ENCODE data around the gene ANAPC5. TPM values are rescaled to one million over a fixed set of nuclear protein-coding genes. Genes with fewer than 3 reads are reported as not detected.

Gene ANAPC5
- total RNA-seq, 1 donor from 2014 or later, result 115 TPM

- no peak for FAIRE-seq
- no peak for DNase-seq (ENCODE audit: low read depth)
- Histone ChIP-seq H3K4me3 (ENCODE audit: low read depth, low read length) (no peak overlapping the region), H3K36me3 (ENCODE audit: control insufficient read depth, insufficient read depth, low read length) (peaks cover 4% of the 10 kb centered on the region), H3K27me3 (ENCODE audit: control insufficient read depth, insufficient read depth, low read length) (no peaks in the 10 kb centered on the region)
- no peak for TF ChIP-seq CTCF (IDR thresholded peaks at IDR 0.05; ENCODE audit: insufficient read depth, low read length, severe bottlenecking)
These were observed 14.8 kb downstream of the ANAPC5 start for GRCh38 chr12:121337416-121337815.

GRCh38 chr12:121334513-121335343 is 17.5 kb downstream of the ANAPC5 start:
- FAIRE-seq, result no peak
- H3K36me3 ChIP-seq (ENCODE audit: control insufficient read depth, insufficient read depth, low read length), result peaks cover 15% of the 10 kb centered on the region

GRCh38 chr12:121333747-121334146 is 18.5 kb downstream of the ANAPC5 start:
- H3K36me3 ChIP-seq (ENCODE audit: control insufficient read depth, insufficient read depth, low read length), result peaks cover 16% of the 10 kb centered on the region
- no peak for TF ChIP-seq CTCF (IDR thresholded peaks at IDR 0.05; ENCODE audit: insufficient read depth, low read length, severe bottlenecking)
- peak; percentile 78 for DNase-seq (ENCODE audit: low read depth)
- no peak overlapping the region for H3K4me3 ChIP-seq (ENCODE audit: low read depth, low read length)
- no peak for FAIRE-seq
- H3K27me3 ChIP-seq (ENCODE audit: control insufficient read depth, insufficient read depth, low read length), result no peaks in the 10 kb centered on the region

More at GRCh38 chr12:121334513-121335343, 17.5 kb downstream of the ANAPC5 start:
- TF ChIP-seq CTCF (IDR thresholded peaks at IDR 0.05; ENCODE audit: insufficient read depth, low read length, severe bottlenecking), result peak; percentile 77
- Histone ChIP-seq H3K27me3 (ENCODE audit: control insufficient read depth, insufficient read depth, low read length) (no peaks in the 10 kb centered on the region), H3K4me3 (ENCODE audit: low read depth, low read length) (no peak overlapping the region)
- peak; percentile 76 for DNase-seq (ENCODE audit: low read depth)

- no peak for TF ChIP-seq CTCF (IDR thresholded peaks at IDR 0.05; ENCODE audit: insufficient read depth, low read length, severe bottlenecking)
- DNase-seq (ENCODE audit: low read depth), result peak; percentile 20
- FAIRE-seq, result no peak
- H3K27me3 ChIP-seq (ENCODE audit: control insufficient read depth, insufficient read depth, low read length), result no peaks in the 10 kb centered on the region
- no peak overlapping the region for H3K4me3 ChIP-seq (ENCODE audit: low read depth, low read length)
- peaks cover 27% of the 10 kb centered on the region for H3K36me3 ChIP-seq (ENCODE audit: control insufficient read depth, insufficient read depth, low read length)
These were observed 21.0 kb downstream of the ANAPC5 start for GRCh38 chr12:121331248-121331647.

- FAIRE-seq, result no peak
- H3K4me3 ChIP-seq (ENCODE audit: low read depth, low read length), result no peak overlapping the region
- H3K36me3 ChIP-seq (ENCODE audit: control insufficient read depth, insufficient read depth, low read length), result peaks cover 29% of the 10 kb centered on the region
- no peaks in the 10 kb centered on the region for H3K27me3 ChIP-seq (ENCODE audit: control insufficient read depth, insufficient read depth, low read length)
- TF ChIP-seq CTCF (IDR thresholded peaks at IDR 0.05; ENCODE audit: insufficient read depth, low read length, severe bottlenecking), result no peak
- DNase-seq (ENCODE audit: low read depth), result no peak
These were observed 21.5 kb downstream of the ANAPC5 start for GRCh38 chr12:121330692-121331091.
